ENCODE results near the gene RAET1G. TPM values are rescaled to one million over a fixed set of nuclear protein-coding genes. Genes with fewer than 3 reads are reported as not detected.
"Not testable (repeated sequence)": the region's sequence is repeated elsewhere in the genome, so short reads cannot be mapped to it uniquely, and the experiment has no call there.

The RAET1G gene
- total RNA-seq, 1 experiment from 2014 or later: 0.45 TPM

DNA sequence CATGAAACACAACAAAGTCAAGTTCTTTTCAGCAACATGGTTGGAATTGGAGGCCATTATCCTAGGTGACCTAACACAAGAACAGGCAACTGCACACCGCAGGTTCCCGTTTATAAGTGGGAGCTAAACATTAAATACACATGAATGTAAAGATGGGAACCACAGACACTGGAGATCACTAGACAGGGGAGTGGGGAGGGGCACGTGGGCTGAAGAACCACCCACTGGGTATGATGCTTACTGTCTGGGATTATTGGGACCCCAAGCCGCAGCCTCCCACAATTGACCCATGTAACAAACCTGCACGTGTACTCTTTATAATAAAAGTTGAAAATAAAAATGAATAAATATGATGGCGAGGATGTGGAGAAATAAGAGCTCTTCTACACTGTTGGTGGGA is 8.6 kb upstream of the RAET1G start:
- Histone ChIP-seq H3K4me3 (ENCODE audit: low read depth, low read length, poor library complexity, severe bottlenecking) (no peak overlapping the region), H3K27me3 (replicated peaks; ENCODE audit: insufficient read depth, low read depth, low read length, poor library complexity) (peaks cover 23% of the 10 kb centered on the region), H3K27ac (ENCODE audit: low read depth, low read length, poor library complexity, severe bottlenecking) (no peak overlapping the region), H3K36me3 (ENCODE audit: insufficient read depth, low read length, poor library complexity, severe bottlenecking) (no peaks in the 10 kb centered on the region), H3K9me3 (ENCODE audit: low read depth, low read length, poor library complexity, severe bottlenecking) (no peaks in the 10 kb centered on the region), H3K4me1 (ENCODE audit: insufficient read depth, low read length, poor library complexity, severe bottlenecking) (no peaks in the 10 kb centered on the region)
- POLR2A ChIA-PET (ENCODE audit: low non-redundant PET): no interaction called here
- TF ChIP-seq EZH2 (IDR thresholded peaks at IDR 0.05; ENCODE audit: borderline replicate concordance, low read depth, low read length, poor library complexity, severe bottlenecking) (no peak), CTCF (conservative IDR thresholded peaks at IDR 0.05; ENCODE audit: low read depth, low read length) (no peak)
- DNase-seq (ENCODE audit: low spot score): no peak
- no TSS peak for BruUV-seq (replicated peaks)
- CTCF ChIA-PET: no interaction called here
- intact Hi-C loops (cut with micrococcal nuclease; ENCODE audit: unreplicated experiment): loop anchor here (10.0 kb wide), 2 partner anchors 403 to 463 kb away; no protein-coding TSS in a partner anchor

GRCh38 chr6:149929422-149929821 is 6.5 kb upstream of the RAET1G start:
- Histone ChIP-seq H3K27ac (ENCODE audit: low read depth, low read length, poor library complexity, severe bottlenecking) (no peak overlapping the region), H3K36me3 (ENCODE audit: insufficient read depth, low read length, poor library complexity, severe bottlenecking) (no peaks in the 10 kb centered on the region), H3K4me1 (ENCODE audit: insufficient read depth, low read length, poor library complexity, severe bottlenecking) (no peaks in the 10 kb centered on the region), H3K4me3 (ENCODE audit: low read depth, low read length, poor library complexity, severe bottlenecking) (no peak overlapping the region), H3K27me3 (replicated peaks; ENCODE audit: insufficient read depth, low read depth, low read length, poor library complexity) (peaks cover 23% of the 10 kb centered on the region), H3K9me3 (ENCODE audit: low read depth, low read length, poor library complexity, severe bottlenecking) (no peaks in the 10 kb centered on the region)
- TF ChIP-seq EZH2 (IDR thresholded peaks at IDR 0.05; ENCODE audit: borderline replicate concordance, low read depth, low read length, poor library complexity, severe bottlenecking): no peak
- peak; percentile 67 for TF ChIP-seq CTCF (conservative IDR thresholded peaks at IDR 0.05; ENCODE audit: low read depth, low read length)
- CTCF ChIA-PET: interaction anchor here (0.6 to 1.4 kb wide), 2 partner anchors 57 to 83 kb away, joined by 3 to 6 read pairs; no protein-coding TSS in a partner anchor
- POLR2A ChIA-PET (ENCODE audit: low non-redundant PET): no interaction called here
- DNase-seq (ENCODE audit: low spot score): peak; percentile 30
- intact Hi-C loops (cut with micrococcal nuclease; ENCODE audit: unreplicated experiment): loop anchor here (5.0 kb wide), 1 partner anchor 382 kb away; the partner anchor contains the start of gene PPIL4
- no TSS peak for BruUV-seq (replicated peaks)

- Histone ChIP-seq H3K27me3 (replicated peaks; ENCODE audit: insufficient read depth, low read depth, low read length, poor library complexity) (peaks cover 23% of the 10 kb centered on the region), H3K4me1 (ENCODE audit: insufficient read depth, low read length, poor library complexity, severe bottlenecking) (peaks cover 12% of the 10 kb centered on the region)
- H3K36me3 ChIP-seq (ENCODE audit: insufficient read depth, low read length, poor library complexity, severe bottlenecking); H3K9me3 ChIP-seq (ENCODE audit: low read depth, low read length, poor library complexity, severe bottlenecking); H3K4me3 ChIP-seq (ENCODE audit: low read depth, low read length, poor library complexity, severe bottlenecking); POLR2A ChIA-PET (ENCODE audit: low non-redundant PET); CTCF ChIA-PET; BruUV-seq (replicated peaks); H3K27ac ChIP-seq (ENCODE audit: low read depth, low read length, poor library complexity, severe bottlenecking); DNase-seq (ENCODE audit: low spot score): not testable (repeated sequence)
- intact Hi-C loops (cut with micrococcal nuclease; ENCODE audit: unreplicated experiment): loop anchor here (2.0 to 5.0 kb wide), 2 partner anchors 204 to 380 kb away; partner anchors contain the start of gene PPIL4
Observed at GRCh38 chr6:149927025-149927424, 4.1 kb upstream of the RAET1G start.
